CD4-positive, alpha-beta T cell (primary cell): ENCODE measurements around the gene TBX18. TPM values are rescaled to one million over a fixed set of nuclear protein-coding genes. Genes with fewer than 3 reads are reported as not detected.

ENCODE experiments used
- ATAC-seq: fragments of 200-7000 bp; cut with Tn5 transposase; one replicate; pipeline ENCODE4 v1.10.0; 2022; ENCODE audit warnings: mild to moderate bottlenecking; ENCODE audit not compliant: poor library complexity
- CTCF ChIA-PET: fragments of 350-600 bp; sonication (Branson Sonifier 250); formaldehyde crosslinking; loops from one replicate; lab custom pipeline; 2021; ENCODE audit warnings: antibody characterized with exemption, inconsistent platforms; lab: Charles Lee
- POLR2A ChIA-PET: fragments of 350-600 bp; sonication (Branson Sonifier 250); formaldehyde crosslinking; loops from one replicate; lab custom pipeline; 2021; ENCODE audit warnings: antibody characterized with exemption, inconsistent platforms; lab: Charles Lee
- DNase-seq, 14 experiments: peaks; one replicate each; pipeline ENCODE4 v3.0.0-alpha.2; 2013 to 2020; ENCODE audit warnings: mixed read lengths in 2 of 14
- H3K27ac ChIP-seq, 2 donors: one replicate each; pipeline versions ENCODE4 v1.5.1 to v1.7.0; 2013; ENCODE audit warnings: low read length in 2 of 2, low read depth in 1 of 2, mild to moderate bottlenecking in 1 of 2
- H3K27me3 ChIP-seq, 2 experiments: 1 replicate in 1 of 2; 2 replicates in 1 of 2; pipeline versions ENCODE4 v1.6.1 to v1.7.0; 2013; ENCODE audit warnings: low read length in 2 of 2, control low read depth in 1 of 2, mild to moderate bottlenecking in 1 of 2, moderate library complexity in 1 of 2; ENCODE audit not compliant: insufficient read depth in 2 of 2, control insufficient read depth in 1 of 2
- H3K36me3 ChIP-seq: one replicate; pipeline ENCODE4 v1.6.1; 2013; ENCODE audit warnings: low read length, control low read depth; ENCODE audit not compliant: insufficient read depth
- H3K4me1 ChIP-seq: one replicate; pipeline ENCODE4 v1.6.1; 2013; ENCODE audit warnings: low read length, control low read depth; ENCODE audit not compliant: insufficient read depth
- H3K4me3 ChIP-seq: one replicate; pipeline ENCODE4 v1.5.1; 2013; ENCODE audit warnings: mild to moderate bottlenecking, low read length, moderate library complexity
- H3K9me3 ChIP-seq, 2 experiments: 1 replicate in 1 of 2; 2 replicates in 1 of 2; pipeline versions ENCODE4 v1.6.1 to v1.7.0; 2013; ENCODE audit warnings: low read length in 2 of 2, mild to moderate bottlenecking in 2 of 2, control low read depth in 1 of 2, moderate library complexity in 1 of 2; ENCODE audit not compliant: control insufficient read depth in 1 of 2, insufficient read depth in 1 of 2
- H3K27ac Mint-ChIP-seq: one replicate; pipeline ENCODE4 v1.8.0; 2020; ENCODE audit warnings: mixed read lengths
- H3K27me3 Mint-ChIP-seq: one replicate; pipeline ENCODE4 v1.8.0; 2021; ENCODE audit warnings: mixed read lengths
- H3K36me3 Mint-ChIP-seq: one replicate; pipeline ENCODE4 v1.8.0; 2021; ENCODE audit warnings: low read depth, mixed read lengths
- H3K4me1 Mint-ChIP-seq: one replicate; pipeline ENCODE4 v1.8.0; 2021; ENCODE audit warnings: low read depth, mixed read lengths
- H3K4me3 Mint-ChIP-seq: one replicate; pipeline ENCODE4 v1.8.0; 2020; ENCODE audit warnings: mild to moderate bottlenecking, mixed read lengths
- H3K9me3 Mint-ChIP-seq: one replicate; pipeline ENCODE4 v1.8.0; 2020; ENCODE audit warnings: mixed read lengths
- CTCF ChIP-seq: fragments of 200-600 bp; IDR thresholded peaks from one replicate; pipeline ENCODE4 v1.8.0; 2022; ENCODE audit warnings: antibody characterized with exemption, mild to moderate bottlenecking
- intact Hi-C, 2 experiments: fragments of 100-400 bp; cut with DNase I in 1 of 2; cut with micrococcal nuclease in 1 of 2; formaldehyde crosslinking; loops; one replicate each; pipeline versions ENCODE4 v1.15.1 to v1.9.0; 2023 to 2025; cut with DNase I, micrococcal nuclease
- total RNA-seq, 174 experiments: library from RNA in 2 of 174; stranded (reverse) in 2 of 174; gene quantifications; one replicate each; pipeline ENCODE4 v1.2.3 and lab custom pipeline; 2021 to 2026

TBX18 gene
- total RNA-seq, 2 experiments from 2014 or later = not detected

- CTCF ChIA-PET = no interaction called here
- Histone ChIP-seq H3K9me3 (peaks cover 0 to 42% of the 10 kb centered on the region in 2 experiments), H3K27me3 (peaks cover 51 to 66% of the 10 kb centered on the region in 2 experiments), H3K27ac (no peak overlapping the region), H3K36me3 (no peaks in the 10 kb centered on the region), H3K4me3 (no peak overlapping the region), H3K4me1 (peaks cover 5% of the 10 kb centered on the region)
- no peaks in the 10 kb centered on the region for H3K36me3 Mint-ChIP-seq
- POLR2A ChIA-PET = no interaction called here
- peaks cover 63% of the 10 kb centered on the region for H3K27me3 Mint-ChIP-seq
- ATAC-seq (no peak), DNase-seq (no peak)
- TF ChIP-seq CTCF = no peak
- H3K4me1 Mint-ChIP-seq = peaks cover 9% of the 10 kb centered on the region
- H3K4me3 Mint-ChIP-seq = no peak overlapping the region
- no peak overlapping the region for H3K27ac Mint-ChIP-seq
- no peaks in the 10 kb centered on the region for H3K9me3 Mint-ChIP-seq
- intact Hi-C loops = no loop called here
Observed at GRCh38 chr6:84763003-84763885, 1.2 kb downstream of the TBX18 start.

- no peak for TF ChIP-seq CTCF
- peaks cover 0 to 41% of the 10 kb centered on the region in 2 experiments for H3K9me3 ChIP-seq
- H3K27ac ChIP-seq = no peak overlapping the region
- no peaks in the 10 kb centered on the region for H3K36me3 Mint-ChIP-seq
- no peaks in the 10 kb centered on the region for H3K36me3 ChIP-seq
- no peak overlapping the region for H3K4me3 ChIP-seq
- H3K4me1 ChIP-seq = peaks cover 5% of the 10 kb centered on the region
- POLR2A ChIA-PET = no interaction called here
- no peak overlapping the region for H3K27ac Mint-ChIP-seq
- H3K4me1 Mint-ChIP-seq = peaks cover 9% of the 10 kb centered on the region
- ATAC-seq = no peak
- no peak for DNase-seq
- CTCF ChIA-PET = no interaction called here
- intact Hi-C loops = no loop called here
- H3K4me3 Mint-ChIP-seq = no peak overlapping the region
- H3K9me3 Mint-ChIP-seq = no peaks in the 10 kb centered on the region
- peaks cover 44 to 57% of the 10 kb centered on the region in 2 experiments for H3K27me3 ChIP-seq
- H3K27me3 Mint-ChIP-seq = peaks cover 58% of the 10 kb centered on the region
Observed at GRCh38 chr6:84762220-84763002, 2.0 kb downstream of the TBX18 start.

GRCh38 chr6:84758486-84758885 lies 5.9 kb downstream of the TBX18 start:
- Mint-ChIP-seq H3K27ac (no peak overlapping the region), H3K36me3 (no peaks in the 10 kb centered on the region), H3K27me3 (peaks cover 35% of the 10 kb centered on the region), H3K4me1 (no peaks in the 10 kb centered on the region), H3K9me3 (no peaks in the 10 kb centered on the region), H3K4me3 (no peak overlapping the region)
- Histone ChIP-seq H3K4me3 (no peak overlapping the region), H3K4me1 (no peaks in the 10 kb centered on the region), H3K9me3 (peaks cover 0 to 14% of the 10 kb centered on the region in 2 experiments), H3K36me3 (no peaks in the 10 kb centered on the region), H3K27ac (no peak overlapping the region), H3K27me3 (peaks cover 12 to 23% of the 10 kb centered on the region in 2 experiments)
- ATAC-seq = no peak
- POLR2A ChIA-PET = no interaction called here
- intact Hi-C loops = no loop called here
- DNase-seq = no peak
- TF ChIP-seq CTCF = no peak
- CTCF ChIA-PET = no interaction called here
